Tibial artery (tissue), 4 donors: ENCODE measurements around the gene DUSP3.
"Not testable (repeated sequence)": the region's sequence is repeated elsewhere in the genome, so short reads cannot be mapped to it uniquely, and the experiment has no call there.

ENCODE experiments used
- DNase-seq, 2 donors: peaks; one replicate each; pipeline ENCODE4 v3.0.0-alpha.2; 2019
- H3K27ac ChIP-seq, 2 donors: fragments of 200-600 bp; sonication (generic) in 1 of 2; 1 replicate in 1 of 2; 2 replicates in 1 of 2; pipeline ENCODE4 v1.5.1; 2018 to 2019; ENCODE audit warnings: mild to moderate bottlenecking in 1 of 2
- H3K27me3 ChIP-seq, 2 donors: fragments of 200-600 bp; sonication (generic) in 1 of 2; one replicate each; pipeline versions ENCODE4 v1.5.1 to v1.6.0; 2016 to 2019
- H3K36me3 ChIP-seq, 3 donors: fragments of 200-600 bp; sonication (generic) in 2 of 3; one replicate each; pipeline ENCODE4 v1.5.1; 2016 to 2019; ENCODE audit warnings: mild to moderate bottlenecking in 2 of 3
- H3K4me1 ChIP-seq, 4 donors: fragments of 200-600 bp; sonication (generic) in 2 of 4; 1 replicate in 3 of 4; 2 replicates in 1 of 4; pipeline ENCODE4 v1.5.1; 2016 to 2019
- H3K4me3 ChIP-seq, 2 donors: fragments of 200-600 bp; sonication (generic) in 1 of 2; 1 replicate in 1 of 2; 2 replicates in 1 of 2; pipeline ENCODE4 v1.5.1; 2018 to 2019; ENCODE audit warnings: mild to moderate bottlenecking in 2 of 2
- H3K9me3 ChIP-seq, 3 donors: fragments of 200-600 bp; sonication (generic) in 1 of 3; one replicate each; pipeline ENCODE4 v1.5.1; 2016 to 2019
- intact Hi-C: fragments of 100-400 bp; cut with DNase I; formaldehyde crosslinking; loops from one replicate; pipeline ENCODE4 v1.15.0; 2023; ENCODE audit warnings: low total_unique reads
- TF ChIP-seq, protein P1 (sequence below), 2 experiments: fragments of 200-600 bp in 1 of 2; fragments of 450-650 bp in 1 of 2; IDR thresholded peaks; one replicate each; pipeline ENCODE4 v1.5.1; 2017 to 2019; ENCODE audit warnings: antibody characterized with exemption in 2 of 2, mild to moderate bottlenecking in 1 of 2, moderate library complexity in 1 of 2

DUSP3 gene

DNA sequence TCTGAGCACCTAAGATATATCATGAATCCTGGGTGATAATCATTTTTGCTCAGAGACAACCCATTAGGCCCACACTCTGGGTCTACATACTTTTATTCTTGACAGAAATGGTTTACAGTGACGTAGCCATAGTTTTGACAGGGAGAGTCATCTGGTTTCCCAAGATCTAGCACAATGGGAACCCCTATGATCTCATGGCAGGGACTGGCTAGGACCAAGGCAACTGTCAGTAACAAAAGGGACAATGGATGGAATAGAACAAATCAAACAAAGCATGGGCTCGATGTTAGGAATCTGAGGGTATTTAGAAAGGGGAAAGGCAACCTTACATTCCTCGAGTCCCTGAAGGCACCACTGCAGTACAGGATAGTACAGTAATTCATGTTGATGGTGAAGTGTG is 22.0 kb upstream of the DUSP3 start:
- Histone ChIP-seq H3K9me3 (no peaks in the 10 kb centered on the region), H3K4me3 (no peak overlapping the region), H3K27me3 (no peaks in the 10 kb centered on the region), H3K27ac (no peak overlapping the region), H3K4me1 (no peaks in the 10 kb centered on the region), H3K36me3 (peaks cover 3 to 18% (median 15%) of the 10 kb centered on the region in 3 donors)
- TF ChIP-seq, protein P1, sequence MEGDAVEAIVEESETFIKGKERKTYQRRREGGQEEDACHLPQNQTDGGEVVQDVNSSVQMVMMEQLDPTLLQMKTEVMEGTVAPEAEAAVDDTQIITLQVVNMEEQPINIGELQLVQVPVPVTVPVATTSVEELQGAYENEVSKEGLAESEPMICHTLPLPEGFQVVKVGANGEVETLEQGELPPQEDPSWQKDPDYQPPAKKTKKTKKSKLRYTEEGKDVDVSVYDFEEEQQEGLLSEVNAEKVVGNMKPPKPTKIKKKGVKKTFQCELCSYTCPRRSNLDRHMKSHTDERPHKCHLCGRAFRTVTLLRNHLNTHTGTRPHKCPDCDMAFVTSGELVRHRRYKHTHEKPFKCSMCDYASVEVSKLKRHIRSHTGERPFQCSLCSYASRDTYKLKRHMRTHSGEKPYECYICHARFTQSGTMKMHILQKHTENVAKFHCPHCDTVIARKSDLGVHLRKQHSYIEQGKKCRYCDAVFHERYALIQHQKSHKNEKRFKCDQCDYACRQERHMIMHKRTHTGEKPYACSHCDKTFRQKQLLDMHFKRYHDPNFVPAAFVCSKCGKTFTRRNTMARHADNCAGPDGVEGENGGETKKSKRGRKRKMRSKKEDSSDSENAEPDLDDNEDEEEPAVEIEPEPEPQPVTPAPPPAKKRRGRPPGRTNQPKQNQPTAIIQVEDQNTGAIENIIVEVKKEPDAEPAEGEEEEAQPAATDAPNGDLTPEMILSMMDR (IDR thresholded peaks at IDR 0.05), result no peak
- no peak for DNase-seq
- intact Hi-C loops, result no loop called here

DNA sequence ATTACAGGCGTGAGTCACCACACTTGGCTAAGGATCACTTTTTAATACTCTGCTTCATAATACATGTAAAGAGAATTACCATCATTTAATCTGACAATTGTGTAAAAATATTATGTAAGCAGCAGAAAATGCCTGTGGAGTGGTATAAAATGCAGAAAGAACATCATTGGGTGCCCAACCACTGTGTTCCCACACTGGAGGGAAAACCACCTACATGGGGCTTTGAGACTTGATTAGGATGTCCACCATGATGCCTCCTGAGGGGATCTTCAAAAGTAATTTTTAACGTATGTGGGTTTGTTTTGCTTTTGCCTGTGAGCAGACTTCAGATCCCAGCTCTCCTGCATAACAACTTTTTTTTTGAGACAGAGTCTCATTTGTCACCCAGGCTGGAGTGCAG is 20.3 kb upstream of the DUSP3 start:
- no peaks in the 10 kb centered on the region for H3K9me3 ChIP-seq
- DNase-seq, result no peak
- TF ChIP-seq, protein P1 (IDR thresholded peaks at IDR 0.05), result no peak
- H3K36me3 ChIP-seq, result peaks cover 0 to 16% (median 15%) of the 10 kb centered on the region in 3 donors
- H3K4me3 ChIP-seq, result no peak overlapping the region
- intact Hi-C loops, result no loop called here
- H3K27me3 ChIP-seq, result no peaks in the 10 kb centered on the region
- H3K4me1 ChIP-seq, result no peaks in the 10 kb centered on the region
- H3K27ac ChIP-seq, result no peak overlapping the region

DNA sequence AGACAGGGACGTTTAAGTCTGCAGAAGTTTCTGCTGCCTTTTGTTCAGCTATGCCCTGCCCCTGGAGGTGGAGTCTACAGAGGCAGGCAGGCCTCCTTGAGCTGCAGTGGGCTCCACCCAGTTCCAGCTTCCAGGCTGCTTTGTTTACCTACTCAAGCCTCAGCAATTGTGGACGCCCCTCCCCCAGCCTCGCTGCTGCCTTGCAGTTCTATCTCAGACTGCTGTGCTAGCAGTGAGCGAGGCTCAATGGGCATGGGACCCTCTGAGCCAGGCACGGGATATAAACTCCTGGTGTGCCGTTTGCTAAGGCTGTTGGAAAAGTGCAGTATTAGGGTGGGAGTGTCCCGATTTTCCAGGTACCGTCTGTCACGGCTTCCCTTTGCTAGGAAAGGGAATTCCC is 19.2 kb upstream of the DUSP3 start:
- intact Hi-C loops, H3K27ac ChIP-seq, DNase-seq, H3K4me1 ChIP-seq, H3K9me3 ChIP-seq, H3K4me3 ChIP-seq, H3K36me3 ChIP-seq, H3K27me3 ChIP-seq: not testable (repeated sequence)

DNA sequence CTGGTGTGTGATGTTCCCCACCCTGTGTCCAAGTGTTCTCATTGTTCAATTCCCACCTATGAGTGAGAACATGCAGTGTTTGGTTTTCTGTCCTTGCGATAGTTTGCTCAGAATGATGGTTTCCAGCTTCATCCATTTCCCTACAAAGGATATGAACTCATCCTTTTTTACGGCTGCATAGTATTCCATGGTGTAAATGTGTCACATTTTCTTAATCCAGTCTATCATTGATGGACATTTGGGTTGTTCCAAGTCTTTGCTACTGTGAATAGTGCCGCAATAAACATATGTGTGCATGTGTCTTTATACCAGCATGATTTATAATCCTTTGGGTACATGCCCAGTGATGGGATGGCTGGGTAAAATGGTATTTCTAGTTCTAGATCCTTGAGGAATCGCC is 13.9 kb upstream of the DUSP3 start:
- DNase-seq, intact Hi-C loops, H3K27ac ChIP-seq, H3K36me3 ChIP-seq, H3K4me1 ChIP-seq, H3K4me3 ChIP-seq, H3K27me3 ChIP-seq, H3K9me3 ChIP-seq: not testable (repeated sequence)

DNA sequence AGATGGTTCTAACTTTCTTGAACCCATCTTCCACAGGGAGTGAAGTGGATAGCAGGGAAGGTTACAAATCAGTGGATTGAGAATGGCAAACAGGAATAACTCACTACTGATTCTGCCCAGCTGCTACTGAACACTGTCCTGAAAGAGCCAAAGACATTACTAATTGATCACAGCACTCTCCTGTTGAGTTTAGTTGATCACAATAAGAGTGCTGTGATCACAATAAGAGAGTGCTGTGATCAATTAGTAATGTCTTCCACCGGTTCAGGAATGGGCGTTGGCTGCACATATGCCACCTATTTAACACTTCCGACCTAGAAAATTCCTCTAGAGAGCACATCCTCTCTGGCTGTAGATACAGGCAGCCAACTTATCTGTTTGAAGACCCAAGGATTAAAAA is 12.8 kb upstream of the DUSP3 start:
- Histone ChIP-seq H3K27ac (no peak overlapping the region), H3K9me3 (no peaks in the 10 kb centered on the region), H3K36me3 (no peaks in the 10 kb centered on the region), H3K27me3 (peaks cover 0 to 2% of the 10 kb centered on the region in 2 donors), H3K4me1 (no peaks in the 10 kb centered on the region), H3K4me3 (no peak overlapping the region)
- intact Hi-C loops, result no loop called here
- TF ChIP-seq, protein P1 (IDR thresholded peaks at IDR 0.05), result no peak
- no peak for DNase-seq

DNA sequence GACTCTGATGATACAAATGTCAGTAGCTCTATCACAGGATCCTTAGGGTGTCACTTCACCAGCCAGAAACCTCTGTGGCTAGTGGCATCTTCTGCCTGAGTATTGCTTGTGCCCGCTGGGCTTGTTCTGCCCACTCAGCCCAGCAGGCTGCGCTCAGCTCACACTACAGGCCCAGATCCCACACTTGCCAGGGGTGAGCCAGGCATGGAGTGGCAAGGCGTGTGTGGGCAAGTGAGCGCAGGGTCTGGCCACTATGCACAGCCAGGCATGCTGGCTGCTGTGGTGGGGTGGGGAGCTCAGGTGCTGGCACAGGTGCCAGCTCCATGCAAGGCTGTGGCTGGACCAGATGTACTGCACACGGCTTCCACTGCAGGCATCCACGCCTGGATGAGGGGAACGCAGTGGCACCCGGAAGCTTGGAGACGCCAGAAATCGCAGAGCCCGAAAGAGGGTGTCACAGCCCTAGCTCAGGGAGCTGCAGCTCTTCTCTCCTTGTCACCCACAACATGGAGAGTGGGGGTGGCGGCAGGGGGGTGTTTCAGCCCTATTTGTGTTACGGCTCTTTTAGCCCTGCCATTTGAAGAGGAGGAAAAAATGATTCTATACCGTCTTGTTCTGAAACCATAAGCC is 11.6 kb upstream of the DUSP3 start:
- Histone ChIP-seq H3K27me3 (peaks cover 0 to 2% of the 10 kb centered on the region in 2 donors), H3K4me3 (no peak overlapping the region), H3K36me3 (no peaks in the 10 kb centered on the region), H3K27ac (no peak overlapping the region), H3K4me1 (no peaks in the 10 kb centered on the region), H3K9me3 (no peaks in the 10 kb centered on the region)
- TF ChIP-seq, protein P1 (IDR thresholded peaks at IDR 0.05), result no peak
- no peak for DNase-seq
- intact Hi-C loops, result no loop called here

DNA sequence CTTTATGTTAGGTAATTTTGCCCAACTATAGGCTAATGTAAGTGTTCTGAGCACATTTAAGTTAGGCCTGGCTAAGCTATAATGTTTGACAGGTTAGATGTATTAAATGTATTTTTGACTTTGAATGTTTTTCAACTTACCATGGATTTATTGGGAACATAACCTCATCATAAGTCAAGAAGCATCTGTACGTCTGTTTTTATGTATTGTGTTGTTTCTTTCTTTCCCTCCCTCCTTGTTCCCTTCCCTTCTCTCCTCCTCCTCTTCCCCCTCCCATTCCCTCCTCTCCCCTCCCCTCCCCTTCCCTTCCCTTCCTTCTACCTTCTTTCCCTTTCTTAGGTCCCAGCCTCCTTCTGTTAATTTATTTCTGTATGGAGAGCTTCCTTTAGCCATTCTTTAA is 10.7 kb upstream of the DUSP3 start:
- intact Hi-C loops, result loop anchor here (10.0 kb wide), 1 partner anchor 45 kb away; the partner anchor contains the start of gene MPP3
- no peak overlapping the region for H3K4me3 ChIP-seq
- H3K27ac ChIP-seq, result no peak overlapping the region
- TF ChIP-seq, protein P1 (IDR thresholded peaks at IDR 0.05), result no peak
- H3K27me3 ChIP-seq, result peaks cover 0 to 2% of the 10 kb centered on the region in 2 donors
- no peaks in the 10 kb centered on the region for H3K9me3 ChIP-seq
- no peak for DNase-seq
- H3K36me3 ChIP-seq, result no peaks in the 10 kb centered on the region
- no peaks in the 10 kb centered on the region for H3K4me1 ChIP-seq
